ENCODE measurements around the gene ZNF629.

GRCh38 chr16:30813821-30814189 is 26.8 kb upstream of the ZNF629 start:
- TF ChIP-seq CTCF (IDR thresholded peaks at IDR 0.05) = no peak
- TF ChIP-seq EZH2 (IDR thresholded peaks at IDR 0.05; ENCODE audit: borderline replicate concordance, insufficient read depth, low read depth, low read length, poor library complexity, severe bottlenecking) = no peak

All from B cell (primary cell).